ENCODE data around the gene DRAXIN.

DNA sequence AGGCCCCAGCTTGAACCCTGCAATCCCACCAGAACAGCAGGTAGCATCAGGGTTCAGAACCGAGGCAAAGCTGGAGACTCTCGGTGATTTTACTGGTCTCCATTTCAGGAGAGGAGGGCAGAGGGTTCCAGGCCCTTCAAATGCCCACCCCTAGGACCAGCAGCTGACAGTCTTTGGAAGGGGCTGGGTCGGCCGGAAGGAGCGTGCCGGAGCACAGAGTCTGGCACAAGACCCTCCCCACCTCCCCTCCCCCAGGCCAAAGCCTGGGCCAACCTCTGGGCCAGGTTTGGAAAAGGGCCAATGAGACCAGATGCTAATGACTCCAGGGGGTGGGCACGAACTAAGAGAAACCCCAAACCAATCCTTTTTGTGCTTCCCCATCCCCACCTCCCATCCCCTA lies 44.2 kb upstream of the DRAXIN start:
- TF ChIP-seq POLR2AphosphoS5 (IDR thresholded peaks at IDR 0.05; ENCODE audit: low read depth, low read length) = no peak
- TF ChIP-seq POU2F2 (IDR thresholded peaks at IDR 0.05; ENCODE audit: low read depth, low read length) = no peak
- TF ChIP-seq TAF1 (IDR thresholded peaks at IDR 0.05; ENCODE audit: low read depth, low read length) = no peak
